Right ventricle myocardium inferior (tissue), 1 donor: ENCODE measurements around the gene AP2A1. TPM values are rescaled to one million over a fixed set of nuclear protein-coding genes. Genes with fewer than 3 reads are reported as not detected.
A peak's percentile ranks its signal among the peaks of the same experiment; 100 is the strongest.
"Not testable (repeated sequence)": the region's sequence is repeated elsewhere in the genome, so short reads cannot be mapped to it uniquely, and the experiment has no call there.

Experiments used
- ATAC-seq: fragments of 200-7000 bp; cut with Tn5 transposase; one replicate; pipeline ENCODE4 v1.9.1; 2020; ENCODE audit warnings: mild to moderate bottlenecking, moderate library complexity
- DNase-seq: peaks from one replicate; pipeline ENCODE4 v3.0.0; 2021; ENCODE audit errors: missing footprints
- intact Hi-C: fragments of 100-400 bp; cut with DNase I; formaldehyde crosslinking; loops from one replicate; pipeline ENCODE4 v1.11.0; 2022
- long read RNA-seq: library from polyadenylated mRNA; unstranded; transcript quantifications from one replicate; pipeline ENCODE4 v2.0.0, GENCODE V29; 2021
- total RNA-seq: library from RNA; stranded (reverse); fragmentation: NEBNext Ultra II Directional; extraction: Animal tissue kit (Norgen Biotek cat#: 25700); gene quantifications from one replicate; pipeline ENCODE4 v1.2.1, GENCODE V29; 2021
- donor health status: DM: no; HTN: yes; CAD: no; lungs with severe emphysema.

Gene AP2A1
- total RNA-seq: 76.4 TPM
- long read RNA-seq, transcript AP2A1-202 (24 exons, 3,286 nt): major isoform, 30 of 91 reads
- long read RNA-seq, transcript AP2A1-201 (23 exons, 3,388 nt): minor isoform, 11 of 91 reads
- long read RNA-seq, partial matches to known transcripts: 47 of 91 reads
- long read RNA-seq, other reads (novel, unspliced or antisense): 3 of 91 reads

GRCh38 chr19:49766930-49767299 is at the start of gene AP2A1:
AP2A1 (plus strand) TSS chr19:49767001; CDS start chr19:49767134, 133 bp downstream.
- no peak for ATAC-seq
- intact Hi-C loops: loop anchor here (1.0 to 10.0 kb wide), 6 partner anchors 46 to 682 kb away; partner anchors contain the start of genes AKT1S1, ALDH16A1, FUZ and PIH1D1
- DNase-seq: no peak

GRCh38 chr19:49718511-49718910 is 48.3 kb upstream of the AP2A1 start:
- intact Hi-C loops: no loop called here
- DNase-seq: no peak

GRCh38 chr19:49718991-49719390 is 47.8 kb upstream of the AP2A1 start:
- ATAC-seq (no peak), DNase-seq (no peak)
- intact Hi-C loops: no loop called here

More at GRCh38 chr19:49718511-49718910, 48.3 kb upstream of the AP2A1 start:
- no peak for ATAC-seq

- DNase-seq, ATAC-seq, intact Hi-C loops: not testable (repeated sequence)
Observed at GRCh38 chr19:49719420-49719819, 47.4 kb upstream of the AP2A1 start.

GRCh38 chr19:49727217-49728030 is 39.4 kb upstream of the AP2A1 start:
- intact Hi-C loops: no loop called here
- DNase-seq: peak; percentile 80
- peak; percentile 84 for ATAC-seq

- ATAC-seq (no peak), DNase-seq (no peak)
- intact Hi-C loops: no loop called here
Observed at GRCh38 chr19:49730166-49730565, 36.6 kb upstream of the AP2A1 start.

GRCh38 chr19:49738268-49738667 is 28.5 kb upstream of the AP2A1 start:
- no peak for DNase-seq
- ATAC-seq: no peak
- intact Hi-C loops: no loop called here

- intact Hi-C loops: no loop called here
- no peak for ATAC-seq
- DNase-seq: no peak
Observed at GRCh38 chr19:49739098-49739497, 27.7 kb upstream of the AP2A1 start.

GRCh38 chr19:49739933-49740332 is 26.9 kb upstream of the AP2A1 start:
- intact Hi-C loops: no loop called here
- ATAC-seq (no peak), DNase-seq (no peak)

GRCh38 chr19:49741210-49741844 is 25.5 kb upstream of the AP2A1 start:
- intact Hi-C loops: no loop called here
- ATAC-seq (no peak), DNase-seq (no peak)

GRCh38 chr19:49744946-49745381 is 21.8 kb upstream of the AP2A1 start:
- no peak for DNase-seq
- no peak for ATAC-seq
- intact Hi-C loops: no loop called here

- ATAC-seq: peak; percentile 58
- DNase-seq: no peak
- intact Hi-C loops: no loop called here
Observed at GRCh38 chr19:49746206-49746958, 20.4 kb upstream of the AP2A1 start.

GRCh38 chr19:49749055-49749716 is 17.6 kb upstream of the AP2A1 start:
- ATAC-seq: no peak
- DNase-seq: no peak

GRCh38 chr19:49749771-49750170 is 17.0 kb upstream of the AP2A1 start:
- intact Hi-C loops: no loop called here
- ATAC-seq (no peak), DNase-seq (no peak)

More at GRCh38 chr19:49749055-49749716, 17.6 kb upstream of the AP2A1 start:
- intact Hi-C loops: no loop called here

GRCh38 chr19:49752701-49753100 is 14.1 kb upstream of the AP2A1 start:
- ATAC-seq (no peak), DNase-seq (no peak)
- intact Hi-C loops: no loop called here

GRCh38 chr19:49755956-49756355 is 10.8 kb upstream of the AP2A1 start:
- ATAC-seq (no peak), DNase-seq (no peak)
- intact Hi-C loops: no loop called here

- intact Hi-C loops: no loop called here
- no peak for ATAC-seq
- no peak for DNase-seq
Observed at GRCh38 chr19:49758292-49758691, 8.5 kb upstream of the AP2A1 start.

GRCh38 chr19:49761249-49761624 is 5.6 kb upstream of the AP2A1 start:
- ATAC-seq: no peak
- DNase-seq: no peak
- intact Hi-C loops: loop anchor here (5.0 to 10.0 kb wide), 3 partner anchors 69 to 676 kb away; partner anchors contain the start of genes ALDH16A1, CPT1C, PIH1D1 and SNRNP70
